GM19025 (cell line): ENCODE data around the gene TXN.

Experiments
- ATAC-seq: cut with Tn5 transposase; IDR thresholded peaks from one replicate; pipeline ENCODE4 v1.9.1; 2021; ENCODE audit warnings: mild to moderate bottlenecking, low read depth, moderate library complexity; ENCODE audit not compliant: unreplicated experiment

TXN gene

GRCh38 chr9:110256380-110257096 lies at the start of gene TXN:
TXN (minus strand) TSS chr9:110256507; CDS start chr9:110256435, 72 bp downstream.
- ATAC-seq: peak; percentile 72

DNA sequence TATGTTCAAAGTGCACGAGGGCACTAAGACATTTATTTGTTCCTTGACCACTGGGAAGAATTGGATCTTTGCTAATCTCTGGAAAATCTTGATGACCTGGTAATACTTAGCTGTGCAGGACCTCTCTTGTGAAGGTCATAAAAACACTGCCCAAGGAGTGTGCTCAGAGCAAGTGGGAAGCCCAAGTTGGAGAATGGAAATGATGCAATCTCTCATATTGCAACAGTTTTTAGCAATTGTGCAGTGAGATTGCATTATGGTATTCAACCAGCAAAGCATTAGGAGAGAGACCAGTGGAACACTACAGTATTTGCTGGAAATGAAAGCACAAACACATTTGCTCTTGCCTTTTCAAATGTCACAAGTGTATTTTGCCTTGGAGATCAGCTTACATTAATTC lies 46.8 kb upstream of the TXN start:
- no peak for ATAC-seq

DNA sequence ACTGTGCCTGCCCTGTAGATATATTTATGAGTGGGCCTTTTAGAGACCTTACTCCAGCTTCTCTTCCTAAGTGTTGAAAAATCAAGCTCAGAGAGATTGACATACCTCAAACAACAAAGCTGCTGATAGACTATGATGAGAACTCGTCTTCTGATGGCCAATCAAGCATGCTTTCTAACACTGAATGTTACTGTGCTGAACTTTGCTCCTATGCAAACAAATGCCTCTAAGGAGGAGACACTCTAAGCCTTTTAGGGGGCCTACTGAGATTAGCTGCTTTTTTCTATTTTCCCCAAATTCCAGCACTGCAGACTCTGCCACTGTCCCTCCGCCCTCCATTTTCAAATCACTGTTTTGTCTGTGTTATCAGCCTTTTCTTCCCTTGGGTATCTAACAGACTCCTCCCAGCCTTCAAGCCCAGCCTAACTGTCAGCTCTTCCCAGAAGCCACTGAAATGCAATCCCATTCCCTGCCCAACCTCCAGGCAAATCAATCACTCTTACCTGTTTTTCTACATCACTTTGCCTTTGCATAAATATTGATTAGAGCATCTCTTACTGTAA lies 41.8 kb upstream of the TXN start:
- no peak for ATAC-seq

- ATAC-seq: no peak
These were observed 36.9 kb upstream of the TXN start for GRCh38 chr9:110293248-110293647.

- ATAC-seq: no peak
These were observed 35.7 kb upstream of the TXN start for GRCh38 chr9:110291921-110292557.

- no peak for ATAC-seq
These were observed 33.7 kb upstream of the TXN start for GRCh38 chr9:110290001-110290400.

DNA sequence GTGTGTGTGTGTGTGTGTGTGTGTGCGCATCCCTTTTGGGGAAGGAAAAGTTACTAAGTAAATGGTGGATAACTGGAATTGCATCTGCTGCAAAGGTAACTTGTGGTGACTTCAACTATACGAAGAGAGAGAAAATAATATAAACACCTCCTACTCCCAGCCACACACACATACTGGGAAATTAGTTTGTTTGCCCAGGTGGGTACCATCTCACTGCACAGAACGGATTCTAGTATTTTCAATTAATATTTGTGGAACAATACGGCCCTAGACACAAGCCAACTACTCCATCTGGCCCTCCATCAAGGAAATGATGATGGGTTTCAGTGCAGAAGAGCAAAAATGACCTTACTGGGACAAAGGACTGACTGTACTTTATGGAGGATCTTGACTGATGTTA lies 32.2 kb upstream of the TXN start:
- no peak for ATAC-seq

- no peak for ATAC-seq
These were observed 31.0 kb upstream of the TXN start for GRCh38 chr9:110287289-110287680.

DNA sequence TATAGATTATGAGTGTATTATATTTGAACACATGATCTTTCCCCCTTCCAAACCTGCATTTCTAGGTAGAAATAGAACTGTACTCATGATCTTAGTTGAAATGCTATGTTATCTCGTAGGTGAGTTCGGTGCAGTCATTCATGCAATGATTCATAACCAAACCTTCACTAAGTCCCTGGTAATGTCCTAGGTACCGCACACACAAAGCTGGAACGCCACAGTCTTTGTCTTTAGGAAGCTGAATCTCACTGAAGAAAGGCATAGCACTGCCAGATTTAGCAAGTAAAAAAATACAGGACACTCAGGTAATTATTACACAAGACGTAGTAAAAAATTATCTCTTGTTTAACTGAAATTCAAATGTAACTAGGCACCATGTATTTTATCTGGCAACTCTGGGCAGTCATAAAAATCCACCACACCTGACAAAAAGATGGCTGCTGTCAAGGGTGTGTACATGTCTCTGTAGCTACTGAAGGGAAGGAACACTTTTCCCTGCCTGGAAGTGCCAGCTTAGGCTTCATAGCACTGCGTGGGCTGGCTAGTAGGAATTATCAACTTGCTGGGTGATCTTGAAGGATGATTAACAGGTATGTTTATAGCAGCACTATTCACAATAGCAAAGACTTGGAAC lies 28.0 kb upstream of the TXN start:
- peak; percentile 28 for ATAC-seq

GRCh38 chr9:110283751-110284150 lies 27.4 kb upstream of the TXN start:
- ATAC-seq: peak; percentile 50

GRCh38 chr9:110282739-110283081 lies 26.4 kb upstream of the TXN start:
- no peak for ATAC-seq

GRCh38 chr9:110282018-110282738 lies 25.9 kb upstream of the TXN start:
- ATAC-seq: no peak

GRCh38 chr9:110278080-110278707 lies 21.9 kb upstream of the TXN start:
- no peak for ATAC-seq

- no peak for ATAC-seq
These were observed 20.5 kb upstream of the TXN start for GRCh38 chr9:110276781-110277180.

- ATAC-seq: no peak
These were observed 14.1 kb upstream of the TXN start for GRCh38 chr9:110270211-110270995.

DNA sequence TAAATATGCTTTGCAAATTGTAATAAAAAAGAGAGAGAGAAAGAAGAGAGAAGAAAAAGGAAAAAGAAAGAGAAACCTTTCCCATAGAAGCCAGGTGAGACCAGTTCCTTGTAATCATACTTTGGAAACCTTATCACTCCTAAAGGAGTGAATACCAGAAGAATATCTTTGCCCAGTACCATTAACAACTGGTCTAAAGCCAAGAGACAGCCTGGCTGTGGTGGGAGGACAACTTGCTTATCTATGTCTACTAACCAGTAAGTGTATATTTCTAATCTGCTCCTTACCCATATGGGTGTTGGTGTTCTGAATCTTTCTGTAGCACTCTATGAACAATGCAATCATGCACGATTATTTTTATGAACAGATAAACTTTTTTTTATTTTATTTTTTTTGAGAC lies 10.5 kb upstream of the TXN start:
- ATAC-seq: no peak

DNA sequence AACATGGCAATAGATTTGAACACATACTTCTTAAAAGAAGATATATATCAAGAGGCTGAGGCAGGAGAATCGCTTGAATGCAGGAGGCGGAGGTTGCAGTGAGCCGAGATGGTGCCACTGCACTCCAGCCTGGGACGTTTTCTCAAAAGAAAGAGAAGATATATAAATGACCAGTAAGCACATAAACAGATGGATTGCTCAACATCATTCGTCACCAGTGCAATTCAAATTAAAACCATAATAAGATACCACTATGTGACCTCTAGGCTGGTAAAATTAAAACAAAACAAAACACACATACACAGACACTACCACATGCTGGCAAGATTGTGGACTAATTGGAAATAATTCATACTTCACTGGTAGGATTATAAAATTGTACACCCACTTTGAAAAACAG lies 5.3 kb upstream of the TXN start:
- no peak for ATAC-seq

- no peak for ATAC-seq
These were observed 4.6 kb upstream of the TXN start for GRCh38 chr9:110260911-110261310.

- ATAC-seq: no peak
These were observed 3.3 kb upstream of the TXN start for GRCh38 chr9:110259566-110259965.

DNA sequence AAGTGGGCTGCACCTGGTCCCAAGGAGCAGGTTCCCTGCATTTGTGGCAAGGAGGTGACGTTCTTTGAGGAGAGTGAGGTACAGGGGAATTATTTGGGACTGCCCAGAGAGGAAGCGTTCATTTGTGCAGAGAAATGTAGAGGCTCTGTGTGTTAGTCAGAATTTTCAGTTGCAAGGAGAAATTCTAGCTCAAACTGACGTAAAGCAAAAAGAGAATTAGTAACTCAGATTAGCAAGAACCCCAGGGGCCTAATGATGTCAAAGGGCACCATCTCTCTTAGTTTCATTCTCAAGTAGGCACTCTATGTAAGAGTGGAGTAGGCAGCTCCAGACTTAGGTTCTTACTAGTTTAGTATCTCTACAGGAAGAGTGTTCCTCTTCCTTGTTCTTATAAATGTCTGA lies 2.4 kb upstream of the TXN start:
- no peak for ATAC-seq
